HEK293 (cell line): ENCODE measurements around the gene MSMP.

Source experiments
- BCL6B ChIP-seq: fragments of 450-650 bp; formaldehyde crosslinking; IDR thresholded peaks from 2 replicates; pipeline ENCODE4 v1.5.1; 2017; ENCODE audit warnings: missing biosample characterization, missing genetic modification characterization
- TCF7L2 ChIP-seq: IDR thresholded peaks from 2 replicates; pipeline ENCODE4 v1.6.1; 2011; ENCODE audit warnings: low read depth, mild to moderate bottlenecking, inconsistent platforms, low read length, moderate library complexity, borderline replicate concordance
- TRIM28 ChIP-seq: IDR thresholded peaks from 2 replicates; pipeline ENCODE4 v1.6.1; 2011; ENCODE audit warnings: low read length, control low read depth, borderline replicate concordance
- ZNF16 ChIP-seq: fragments of 450-650 bp; formaldehyde crosslinking; IDR thresholded peaks from 2 replicates; pipeline ENCODE4 v1.5.1; 2016; ENCODE audit warnings: low read depth, missing biosample characterization, missing genetic modification characterization
- ZNF660 ChIP-seq: fragments of 450-650 bp; IDR thresholded peaks from 2 replicates; pipeline ENCODE4 v1.5.1; 2018; ENCODE audit warnings: missing biosample characterization, mild to moderate bottlenecking, missing genetic modification characterization

- TF ChIP-seq ZNF16 (tag by site-specific recombination), result no peak
- TF ChIP-seq ZNF660 (tag by site-specific recombination), result no peak
- TF ChIP-seq TCF7L2, result no peak
- TF ChIP-seq TRIM28, result no peak
- TF ChIP-seq BCL6B (tag by site-specific recombination), result no peak
Measured at GRCh38 chr9:35740243-35740642, 13.8 kb downstream of the MSMP start.
